CD14-positive monocyte (primary cell): Measurements from ENCODE around the gene DBN1. TPM values are rescaled to one million over a fixed set of nuclear protein-coding genes. Genes with fewer than 3 reads are reported as not detected.

ENCODE experiments used
- DNase-seq, 3 donors: peaks; one replicate each; pipeline ENCODE4 v3.0.0-alpha.2; 2011 to 2022
- H2AFZ ChIP-seq: 2 replicates; pipeline ENCODE4 v1.6.0; 2012; ENCODE audit warnings: mild to moderate bottlenecking, low read depth, low read length, inconsistent platforms; ENCODE audit not compliant: insufficient read depth, poor library complexity, severe bottlenecking
- H3K27ac ChIP-seq, 2 donors: 1 replicate in 1 of 2; 2 replicates in 1 of 2; pipeline ENCODE4 v1.5.1; 2012 to 2013; ENCODE audit warnings: low read length in 2 of 2, control low read depth in 1 of 2, inconsistent platforms in 1 of 2, low read depth in 1 of 2, mild to moderate bottlenecking in 1 of 2
- H3K27me3 ChIP-seq, 2 donors: one replicate each; pipeline versions ENCODE4 v1.6.0 to v1.6.1; 2011 to 2013; ENCODE audit warnings: low read length in 2 of 2; ENCODE audit not compliant: control insufficient read depth in 2 of 2, insufficient read depth in 2 of 2
- H3K36me3 ChIP-seq, 2 donors: replicated peaks in 1 of 2; 1 replicate in 1 of 2; 2 replicates in 1 of 2; pipeline versions ENCODE4 v1.5.1 to v1.6.1; 2012 to 2013; ENCODE audit warnings: low read length in 2 of 2, control low read depth in 1 of 2, inconsistent platforms in 1 of 2, mild to moderate bottlenecking in 1 of 2; ENCODE audit not compliant: insufficient read depth in 2 of 2, control insufficient read depth in 1 of 2
- H3K4me1 ChIP-seq, 2 donors: 1 replicate in 1 of 2; 2 replicates in 1 of 2; pipeline versions ENCODE4 v1.5.1 to v1.6.1; 2012 to 2013; ENCODE audit warnings: low read length in 2 of 2, control low read depth in 1 of 2, inconsistent platforms in 1 of 2, mild to moderate bottlenecking in 1 of 2, moderate library complexity in 1 of 2; ENCODE audit not compliant: insufficient read depth in 2 of 2, control insufficient read depth in 1 of 2
- H3K4me2 ChIP-seq: replicated peaks from 2 replicates; pipeline ENCODE3; 2012; ENCODE audit warnings: low read length, moderate library complexity, mild to moderate bottlenecking; ENCODE audit not compliant: poor library complexity, severe bottlenecking; ENCODE audit errors: extremely low read depth
- H3K4me3 ChIP-seq, 3 experiments: fragments of 200-600 bp in 1 of 3; sonication (generic) in 1 of 3; replicated peaks in 1 of 3; 1 replicate in 2 of 3; 2 replicates in 1 of 3; pipeline ENCODE4 v1.5.1; 2011 to 2013; ENCODE audit warnings: low read length in 3 of 3, mild to moderate bottlenecking in 3 of 3, control low read depth in 2 of 3, low read depth in 2 of 3, inconsistent platforms in 1 of 3, moderate library complexity in 1 of 3
- H3K79me2 ChIP-seq: 2 replicates; pipeline ENCODE4 v1.6.0; 2012; ENCODE audit warnings: mild to moderate bottlenecking, control low read depth, inconsistent platforms, low read length, moderate library complexity; ENCODE audit not compliant: insufficient read depth
- H3K9ac ChIP-seq: 2 replicates; pipeline ENCODE4 v1.6.0; 2017; ENCODE audit warnings: low read length, mild to moderate bottlenecking; ENCODE audit not compliant: insufficient read depth, poor library complexity, severe bottlenecking
- H3K9me3 ChIP-seq, 2 donors: replicated peaks in 1 of 2; 1 replicate in 1 of 2; 2 replicates in 1 of 2; pipeline versions ENCODE4 v1.5.1 to v1.6.1; 2012 to 2013; ENCODE audit warnings: low read length in 2 of 2, control low read depth in 1 of 2; ENCODE audit not compliant: control insufficient read depth in 1 of 2, insufficient read depth in 1 of 2
- H4K20me1 ChIP-seq: 2 replicates; pipeline ENCODE4 v1.6.0; 2012; ENCODE audit warnings: mild to moderate bottlenecking, low read length, control low read depth, moderate library complexity; ENCODE audit not compliant: insufficient read depth
- H3K27ac Mint-ChIP-seq, 7 donors: one replicate each; pipeline ENCODE4 v1.8.0; 2020; ENCODE audit warnings: mild to moderate bottlenecking in 7 of 7, mixed read lengths in 7 of 7, moderate library complexity in 6 of 7, inconsistent platforms in 2 of 7
- H3K27me3 Mint-ChIP-seq, 3 donors: one replicate each; pipeline ENCODE4 v1.8.0; 2021 to 2022; ENCODE audit warnings: low read depth in 3 of 3, mild to moderate bottlenecking in 3 of 3, mixed read lengths in 3 of 3, moderate library complexity in 3 of 3, inconsistent platforms in 1 of 3
- H3K36me3 Mint-ChIP-seq, 2 donors: one replicate each; pipeline ENCODE4 v1.8.0; 2020; ENCODE audit warnings: mixed read lengths in 2 of 2, inconsistent platforms in 1 of 2, mild to moderate bottlenecking in 1 of 2
- H3K4me1 Mint-ChIP-seq: one replicate; pipeline ENCODE4 v1.8.0; 2020; ENCODE audit warnings: mild to moderate bottlenecking, mixed read lengths
- H3K4me3 Mint-ChIP-seq, 2 donors: one replicate each; pipeline ENCODE4 v1.8.0; 2020; ENCODE audit warnings: mild to moderate bottlenecking in 2 of 2, mixed read lengths in 2 of 2, moderate library complexity in 1 of 2
- H3K9me3 Mint-ChIP-seq, 7 donors: one replicate each; pipeline ENCODE4 v1.8.0; 2020 to 2022; ENCODE audit warnings: mixed read lengths in 7 of 7, mild to moderate bottlenecking in 6 of 7, moderate library complexity in 6 of 7, inconsistent platforms in 2 of 7
- CTCF ChIP-seq: fragments of 200-600 bp; IDR thresholded peaks from one replicate; pipeline ENCODE4 v1.8.0; 2022; ENCODE audit warnings: antibody characterized with exemption, mild to moderate bottlenecking
- WGBS: methylation state at CpG from one replicate; pipeline ENCODE4 v1.1.5; 2013; ENCODE audit warnings: missing lambda C conversion rate; ENCODE audit not compliant: insufficient coverage; 5-methylcytosine and 5-hydroxymethylcytosine counted together
- intact Hi-C, 2 donors: fragments of 100-400 bp; cut with micrococcal nuclease; formaldehyde crosslinking; loops; one replicate each; pipeline versions ENCODE4 v1.15.0 to v1.15.1; 2023
- polyA plus RNA-seq, 3 donors: library from polyadenylated mRNA; depleted of rRNA in 1 of 3; unstranded in 2 of 3; stranded (reverse) in 1 of 3; fragments of 300-500 nt in 2 of 3; fragments of >200 nt in 1 of 3; fragmentation: Illumina TruSeq in 2 of 3; gene quantifications; 1 replicate in 2 of 3; 2 replicates in 1 of 3; pipeline ENCODE4 v1.2.3, GENCODE V29; 2012 to 2021

Gene DBN1
- polyA plus RNA-seq, 3 donors: 0.71 to 1.6 (median 0.73) TPM

DNA sequence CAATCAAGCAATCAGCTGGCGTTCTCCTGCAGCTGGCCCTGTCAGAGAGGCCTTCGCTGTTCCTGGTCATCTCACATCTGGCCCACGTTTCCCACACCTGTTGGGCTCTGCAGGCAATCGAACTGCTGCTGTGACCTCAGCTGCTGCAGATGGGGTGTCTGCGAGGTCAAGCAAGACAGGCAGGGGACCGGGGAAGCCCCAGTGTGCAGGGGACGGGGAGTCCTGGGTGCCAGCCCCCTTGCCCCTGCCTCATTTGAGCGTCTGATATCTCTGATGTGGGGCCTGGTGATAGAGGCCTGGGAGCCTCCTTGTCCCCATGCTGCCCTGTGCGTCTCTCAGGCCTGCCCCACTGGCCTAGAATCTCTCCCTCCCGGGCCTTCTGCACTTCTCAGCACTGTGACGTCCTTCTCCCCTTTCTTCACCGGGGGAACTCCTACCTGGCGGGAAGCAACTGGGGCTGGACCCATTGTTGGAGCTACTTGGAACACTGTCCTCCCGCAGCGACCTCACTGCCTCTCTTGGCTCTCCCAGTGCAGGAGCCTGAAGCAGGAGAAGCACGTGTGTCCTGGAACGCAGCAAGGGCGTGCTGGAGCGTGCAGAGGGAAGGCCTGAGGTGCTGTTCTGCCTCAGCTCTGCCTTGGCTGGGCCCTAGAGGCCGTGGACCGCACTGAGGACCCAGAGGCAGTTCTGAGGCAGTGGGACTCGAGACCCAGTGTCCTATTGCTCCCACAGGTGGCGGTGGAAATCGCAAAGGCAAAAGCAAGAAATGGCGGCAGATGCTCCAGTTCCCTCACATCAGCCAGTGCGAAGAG, 43.1 kb downstream of the DBN1 start:
- H3K4me3 Mint-ChIP-seq: peak overlapping the region; percentile 73 to 95
- peak overlapping the region; percentile 99 to 100 (median 99) for H3K27ac Mint-ChIP-seq
- peaks cover 62% of the 10 kb centered on the region for H4K20me1 ChIP-seq
- peak overlapping the region in 2 of 3 experiments; percentile 4 to 59 for H3K4me3 ChIP-seq
- intact Hi-C loops: loop anchor here in 1 of 2 donors (2.0 kb wide), 1 partner anchor 14 kb away; no protein-coding TSS in a partner anchor
- H3K9me3 Mint-ChIP-seq: no peaks in the 10 kb centered on the region
- H3K27me3 ChIP-seq: no peaks in the 10 kb centered on the region
- no peak for DNase-seq
- peaks cover 65 to 74% of the 10 kb centered on the region in 2 donors for H3K4me1 ChIP-seq
- no peak overlapping the region for H2AFZ ChIP-seq
- peaks cover 53% of the 10 kb centered on the region for H3K4me1 Mint-ChIP-seq
- peak overlapping the region; percentile 98 to 100 for H3K27ac ChIP-seq
- 81% methylated on average over 24 of the region's 26 CpGs for WGBS
- peak overlapping the region; percentile 69 for H3K4me2 ChIP-seq
- H3K9ac ChIP-seq: peak overlapping the region; percentile 61
- H3K27me3 Mint-ChIP-seq: peaks cover 0 to 1% (median 0%) of the 10 kb centered on the region in 3 donors
- H3K36me3 ChIP-seq: peaks cover 48 to 55% of the 10 kb centered on the region in 2 donors
- H3K9me3 ChIP-seq: no peaks in the 10 kb centered on the region
- peaks cover 80% of the 10 kb centered on the region for H3K79me2 ChIP-seq
- TF ChIP-seq CTCF: no peak
- H3K36me3 Mint-ChIP-seq: peaks cover 42 to 72% of the 10 kb centered on the region in 2 donors

- no peaks in the 10 kb centered on the region for H3K27me3 ChIP-seq
- H3K9me3 ChIP-seq: no peaks in the 10 kb centered on the region
- Mint-ChIP-seq H3K36me3 (peaks cover 34 to 63% of the 10 kb centered on the region in 2 donors), H3K27me3 (peaks cover 0 to 1% (median 0%) of the 10 kb centered on the region in 3 donors), H3K9me3 (no peaks in the 10 kb centered on the region), H3K27ac (peak overlapping the region; percentile 99 to 100 (median 99)), H3K4me1 (peaks cover 58% of the 10 kb centered on the region), H3K4me3 (peak overlapping the region; percentile 95)
- peak overlapping the region; percentile 100 for H3K4me2 ChIP-seq
- H3K4me1 ChIP-seq: peaks cover 69 to 81% of the 10 kb centered on the region in 2 donors
- 17% methylated on average over 3 of the region's 6 CpGs for WGBS
- H3K36me3 ChIP-seq: peaks cover 39 to 46% of the 10 kb centered on the region in 2 donors
- H4K20me1 ChIP-seq: peaks cover 53% of the 10 kb centered on the region
- H2AFZ ChIP-seq: no peak overlapping the region
- H3K4me3 ChIP-seq: peak overlapping the region; percentile 80 to 99 (median 95)
- H3K79me2 ChIP-seq: peaks cover 74% of the 10 kb centered on the region
- no peak for TF ChIP-seq CTCF
- peak overlapping the region; percentile 98 for H3K9ac ChIP-seq
- intact Hi-C loops: loop anchor here in 1 of 2 donors (2.0 to 5.0 kb wide), 4 partner anchors 15 to 37 kb away; no protein-coding TSS in a partner anchor
- peak; percentile 98 to 100 (median 99) for DNase-seq
- H3K27ac ChIP-seq: peak overlapping the region; percentile 98 to 100
Measured at GRCh38 chr5:177429248-177430040, 44.0 kb downstream of the DBN1 start.
